Urothelium cell line (cell line): ENCODE data around the gene CEP19.
"Not testable (repeated sequence)": the region's sequence is repeated elsewhere in the genome, so short reads cannot be mapped to it uniquely, and the experiment has no call there.

ENCODE experiments used
- DNase-seq: peaks from one replicate; pipeline ENCODE4 v3.0.0; 2011; ENCODE audit warnings: low spot score, mixed read lengths
- FAIRE-seq: peaks from 2 replicates; lab custom pipeline; 2011; peaks lifted over from hg19 to GRCh38; lab: Jason Lieb, UNC

The CEP19 gene

GRCh38 chr3:196711838-196712513, at the start of gene CEP19, which contains the start of gene PIGX:
Gene CEP19, minus strand, starts transcription at chr3:196712250. Its CDS starts 3,593 bp downstream, at chr3:196708657.
Gene PIGX, plus strand, starts transcription at chr3:196712377.
- FAIRE-seq (no peak), DNase-seq (peak; percentile 95)

GRCh38 chr3:196757876-196758739, 46.1 kb upstream of the CEP19 start:
- FAIRE-seq (no peak), DNase-seq (no peak)

GRCh38 chr3:196756732-196757131, 44.7 kb upstream of the CEP19 start:
- FAIRE-seq, result no peak
- DNase-seq, result no peak

- no peak for DNase-seq
- FAIRE-seq, result no peak
Measured at GRCh38 chr3:196754091-196754981, 42.3 kb upstream of the CEP19 start.

GRCh38 chr3:196753201-196753600, 41.2 kb upstream of the CEP19 start:
- FAIRE-seq (no peak), DNase-seq (no peak)

- DNase-seq (no peak), FAIRE-seq (no peak)
Measured at GRCh38 chr3:196749125-196749524, 37.1 kb upstream of the CEP19 start.

GRCh38 chr3:196743569-196743968, 31.5 kb upstream of the CEP19 start:
- DNase-seq, FAIRE-seq: not testable (repeated sequence)

- DNase-seq (no peak), FAIRE-seq (no peak)
Measured at GRCh38 chr3:196741249-196741889, 29.3 kb upstream of the CEP19 start.

GRCh38 chr3:196740481-196741248, 28.6 kb upstream of the CEP19 start:
- no peak for FAIRE-seq
- DNase-seq, result peak; percentile 21

GRCh38 chr3:196739671-196740480, 27.8 kb upstream of the CEP19 start, which contains the start of gene PAK2:
Gene PAK2, plus strand, starts transcription at chr3:196739857. Its CDS starts 42,790 bp downstream, at chr3:196782647.
- DNase-seq (peak; percentile 91), FAIRE-seq (no peak)

GRCh38 chr3:196737655-196738054, 25.6 kb upstream of the CEP19 start:
- no peak for DNase-seq
- no peak for FAIRE-seq

- no peak for FAIRE-seq
- DNase-seq, result no peak
Measured at GRCh38 chr3:196736670-196737374, 24.8 kb upstream of the CEP19 start.

- no peak for FAIRE-seq
- DNase-seq, result no peak
Measured at GRCh38 chr3:196735751-196736150, 23.7 kb upstream of the CEP19 start.

- DNase-seq (no peak), FAIRE-seq (no peak)
Measured at GRCh38 chr3:196726788-196727675, 15.0 kb upstream of the CEP19 start.

GRCh38 chr3:196721097-196721496, 9.0 kb upstream of the CEP19 start:
- no peak for FAIRE-seq

GRCh38 chr3:196717162-196717561, 5.1 kb upstream of the CEP19 start:
- FAIRE-seq, result not testable (repeated sequence)

More at GRCh38 chr3:196721097-196721496, 9.0 kb upstream of the CEP19 start:
- DNase-seq, result no peak

More at GRCh38 chr3:196717162-196717561, 5.1 kb upstream of the CEP19 start:
- not testable (repeated sequence) for DNase-seq
